Choroid plexus epithelial cell (primary cell): ENCODE results near the gene PDP2.
"Not testable (repeated sequence)": the region's sequence is repeated elsewhere in the genome, so short reads cannot be mapped to it uniquely, and the experiment has no call there.

Experiments used
- DNase-seq: peaks from one replicate; pipeline ENCODE4 v3.0.0-alpha.2; 2010; ENCODE audit warnings: low read depth
- H3K4me3 ChIP-seq: 2 replicates; pipeline ENCODE4 v1.5.1; 2011; ENCODE audit warnings: low read depth, mild to moderate bottlenecking, control low read depth, low read length, moderate library complexity
- TF ChIP-seq, protein P1 (sequence below): conservative IDR thresholded peaks from 2 replicates; pipeline ENCODE4 v1.5.1; 2011; ENCODE audit warnings: low read depth, mild to moderate bottlenecking, control low read depth, inconsistent platforms, low read length, moderate library complexity

The PDP2 gene

DNA sequence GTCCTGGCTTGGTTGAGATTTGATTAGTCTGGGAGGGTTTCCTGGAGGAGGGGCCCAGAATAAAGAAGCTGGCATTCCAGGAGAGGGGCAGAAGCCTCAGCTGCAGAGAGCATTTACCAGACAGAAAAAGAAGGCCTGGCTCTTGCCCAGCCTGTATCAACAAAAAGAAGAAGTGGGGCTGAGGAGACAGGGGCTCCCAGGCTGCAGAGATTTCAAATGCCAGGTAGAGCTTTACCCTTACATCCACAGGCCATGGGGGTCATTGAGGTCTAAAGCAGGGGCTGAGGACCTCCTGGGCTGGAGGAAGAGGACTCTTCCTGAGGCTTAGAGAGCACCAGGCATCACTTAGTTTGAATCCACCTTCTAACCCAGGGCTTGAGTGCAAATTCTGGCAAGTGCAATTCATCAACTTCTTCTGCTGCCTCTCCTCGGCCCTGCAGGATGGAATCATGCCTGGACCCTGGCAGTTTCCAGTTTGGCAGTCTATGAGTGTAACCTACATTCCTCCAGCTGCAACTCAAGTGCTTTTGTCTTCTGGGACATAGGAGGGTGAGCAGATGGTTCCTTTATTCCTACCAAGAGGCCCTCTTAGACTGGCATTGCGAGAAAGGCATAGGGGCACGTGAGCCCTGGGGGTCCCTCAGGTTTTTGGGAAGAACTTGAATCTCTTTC lies 20.8 kb upstream of the PDP2 start:
- H3K4me3 ChIP-seq, result no peak overlapping the region
- TF ChIP-seq, protein P1, sequence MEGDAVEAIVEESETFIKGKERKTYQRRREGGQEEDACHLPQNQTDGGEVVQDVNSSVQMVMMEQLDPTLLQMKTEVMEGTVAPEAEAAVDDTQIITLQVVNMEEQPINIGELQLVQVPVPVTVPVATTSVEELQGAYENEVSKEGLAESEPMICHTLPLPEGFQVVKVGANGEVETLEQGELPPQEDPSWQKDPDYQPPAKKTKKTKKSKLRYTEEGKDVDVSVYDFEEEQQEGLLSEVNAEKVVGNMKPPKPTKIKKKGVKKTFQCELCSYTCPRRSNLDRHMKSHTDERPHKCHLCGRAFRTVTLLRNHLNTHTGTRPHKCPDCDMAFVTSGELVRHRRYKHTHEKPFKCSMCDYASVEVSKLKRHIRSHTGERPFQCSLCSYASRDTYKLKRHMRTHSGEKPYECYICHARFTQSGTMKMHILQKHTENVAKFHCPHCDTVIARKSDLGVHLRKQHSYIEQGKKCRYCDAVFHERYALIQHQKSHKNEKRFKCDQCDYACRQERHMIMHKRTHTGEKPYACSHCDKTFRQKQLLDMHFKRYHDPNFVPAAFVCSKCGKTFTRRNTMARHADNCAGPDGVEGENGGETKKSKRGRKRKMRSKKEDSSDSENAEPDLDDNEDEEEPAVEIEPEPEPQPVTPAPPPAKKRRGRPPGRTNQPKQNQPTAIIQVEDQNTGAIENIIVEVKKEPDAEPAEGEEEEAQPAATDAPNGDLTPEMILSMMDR, result no peak
- no peak for DNase-seq

DNA sequence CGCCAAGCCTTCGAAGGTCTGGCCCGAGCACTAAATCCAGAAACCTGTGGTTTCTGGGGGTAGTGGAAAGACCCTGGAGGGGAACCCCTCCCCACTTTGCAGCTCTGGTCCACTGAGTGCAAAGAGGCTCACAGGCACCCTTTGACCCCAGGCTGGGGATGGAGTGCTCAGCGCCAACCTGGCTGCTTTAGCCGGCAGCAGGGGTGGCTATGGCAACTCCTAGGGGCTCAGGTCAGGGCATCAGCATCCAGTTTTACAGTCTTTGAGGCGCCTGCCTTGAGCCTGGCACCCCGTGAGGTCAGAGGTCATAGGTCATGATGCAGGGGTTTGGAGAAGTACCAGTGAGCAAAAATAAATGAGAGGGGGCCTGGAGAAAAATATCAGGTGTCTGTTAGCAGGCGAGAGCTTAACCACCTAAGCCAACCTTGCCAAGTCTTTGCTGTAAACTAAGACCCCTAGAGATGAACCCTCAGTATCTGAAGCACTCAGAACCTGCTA lies 18.2 kb upstream of the PDP2 start:
- TF ChIP-seq, protein P1, result no peak
- no peak overlapping the region for H3K4me3 ChIP-seq
- DNase-seq, result no peak

DNA sequence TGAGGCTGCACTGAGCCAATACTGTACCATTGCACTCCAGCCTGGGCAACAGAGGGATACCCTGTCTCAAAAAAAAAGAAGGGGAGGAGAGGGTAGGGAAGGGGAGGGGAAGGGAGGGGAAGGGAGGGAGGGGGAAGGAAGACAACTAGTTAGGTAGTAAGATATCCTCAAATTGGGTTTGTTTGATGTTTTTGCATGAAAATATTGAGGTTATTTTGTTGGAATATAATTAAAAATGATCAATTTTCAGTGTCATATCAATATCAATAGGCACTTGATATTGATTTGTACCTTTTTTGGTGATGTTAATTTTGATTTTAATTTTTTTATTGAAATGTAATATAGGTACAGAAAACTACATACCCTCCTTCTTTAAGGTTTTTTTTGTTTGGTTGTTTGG lies 16.6 kb upstream of the PDP2 start:
- TF ChIP-seq, protein P1, result no peak
- no peak overlapping the region for H3K4me3 ChIP-seq
- no peak for DNase-seq

DNA sequence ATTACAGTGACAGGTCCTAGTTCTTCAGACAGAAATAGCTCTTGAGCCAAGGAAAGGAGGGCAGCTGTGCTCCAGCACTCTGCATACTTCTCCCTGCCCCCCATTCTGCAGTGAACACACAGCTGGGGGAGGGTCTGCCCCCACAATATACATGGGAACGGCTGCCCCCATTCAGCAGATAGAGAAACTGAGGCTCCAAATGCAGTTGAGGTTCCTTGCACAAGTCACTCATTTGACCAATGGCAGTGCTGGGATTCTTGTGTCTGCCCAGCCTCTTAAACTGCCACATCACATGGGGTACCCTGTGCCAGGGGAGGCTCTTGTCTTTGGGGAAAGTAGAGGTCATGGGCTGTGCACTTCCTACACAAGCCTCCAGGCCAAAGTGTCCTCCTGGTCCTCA lies 10.9 kb upstream of the PDP2 start:
- DNase-seq, result no peak
- no peak overlapping the region for H3K4me3 ChIP-seq
- TF ChIP-seq, protein P1, result no peak

DNA sequence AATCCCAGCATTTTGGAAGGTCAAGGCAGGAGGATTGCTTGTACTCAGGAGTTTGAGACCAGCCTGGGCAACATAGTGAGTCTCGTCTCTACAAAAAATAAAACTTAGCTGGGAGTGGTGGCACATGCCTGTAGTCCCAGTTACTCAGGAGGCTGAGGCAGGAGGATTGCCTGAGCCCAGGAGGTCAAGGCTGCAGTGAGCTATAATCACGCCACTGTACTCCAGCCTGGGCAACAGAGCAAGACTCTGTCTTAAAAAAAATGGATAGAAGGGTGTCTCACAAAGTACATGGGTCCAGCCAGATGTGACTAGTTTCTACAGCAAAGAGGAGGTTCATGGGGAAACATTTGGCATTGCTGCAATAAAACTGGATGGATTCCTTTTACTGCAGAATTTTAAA lies 9.0 kb upstream of the PDP2 start:
- not testable (repeated sequence) for DNase-seq, H3K4me3 ChIP-seq

DNA sequence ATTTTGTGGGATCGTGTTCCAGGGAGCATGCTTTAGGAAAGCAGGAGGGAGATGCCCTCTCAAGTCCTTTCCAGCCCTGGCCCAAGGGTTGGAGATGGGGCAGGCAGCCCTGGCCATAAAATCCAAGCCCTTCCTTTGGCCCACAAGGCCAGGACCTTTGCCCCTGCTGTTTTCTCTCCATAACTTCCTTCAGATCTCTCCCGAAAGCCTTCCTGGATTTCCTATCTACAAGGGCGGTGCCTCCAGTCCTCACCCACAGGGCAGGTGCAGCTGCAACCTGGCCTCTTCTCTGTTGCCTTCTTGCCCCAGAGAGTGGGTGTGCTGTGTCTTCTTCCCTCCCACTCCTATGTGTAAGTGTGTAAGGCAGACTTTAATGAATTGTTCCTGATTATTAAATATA lies 8.5 kb upstream of the PDP2 start:
- H3K4me3 ChIP-seq, result no peak overlapping the region
- DNase-seq, result no peak
- TF ChIP-seq, protein P1, result no peak

DNA sequence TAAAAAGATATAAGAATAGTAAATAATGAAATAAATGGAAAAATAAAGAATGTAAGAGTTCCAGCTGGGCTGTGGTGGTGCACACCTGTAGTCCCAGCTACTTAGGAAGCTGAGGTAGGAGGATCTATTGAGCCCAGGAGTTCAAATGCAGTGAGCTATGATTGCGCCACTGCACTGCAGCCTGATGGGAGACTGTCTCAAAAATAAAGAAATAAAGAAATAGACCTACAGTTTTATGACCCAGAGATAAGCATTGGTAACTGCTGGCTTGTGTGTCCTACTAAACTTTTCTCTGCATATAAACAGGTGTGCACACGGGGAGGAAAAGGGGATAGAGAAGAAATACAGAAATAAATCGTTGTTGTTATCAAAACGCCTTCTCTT lies 7.8 kb upstream of the PDP2 start:
- TF ChIP-seq, protein P1, result no peak
- peak overlapping the region; percentile 54 for H3K4me3 ChIP-seq
- DNase-seq, result peak; percentile 20
